Uterus (tissue), 2 donors: ENCODE results near the gene IL31.

Experiments used
- CTCF ChIP-seq, 4 experiments: fragments of 200-600 bp in 2 of 4; fragments of 450-650 bp in 2 of 4; sonication (generic) in 2 of 4; IDR thresholded peaks; one replicate each; pipeline ENCODE4 v1.5.1; 2016 to 2019; ENCODE audit warnings: antibody characterized with exemption in 4 of 4, mild to moderate bottlenecking in 2 of 4, moderate library complexity in 1 of 4
- POLR2A ChIP-seq, 2 donors: fragments of 450-650 bp; IDR thresholded peaks; one replicate each; pipeline ENCODE4 v1.6.1; 2016; ENCODE audit warnings: antibody characterized with exemption in 2 of 2, mild to moderate bottlenecking in 1 of 2, moderate library complexity in 1 of 2

DNA sequence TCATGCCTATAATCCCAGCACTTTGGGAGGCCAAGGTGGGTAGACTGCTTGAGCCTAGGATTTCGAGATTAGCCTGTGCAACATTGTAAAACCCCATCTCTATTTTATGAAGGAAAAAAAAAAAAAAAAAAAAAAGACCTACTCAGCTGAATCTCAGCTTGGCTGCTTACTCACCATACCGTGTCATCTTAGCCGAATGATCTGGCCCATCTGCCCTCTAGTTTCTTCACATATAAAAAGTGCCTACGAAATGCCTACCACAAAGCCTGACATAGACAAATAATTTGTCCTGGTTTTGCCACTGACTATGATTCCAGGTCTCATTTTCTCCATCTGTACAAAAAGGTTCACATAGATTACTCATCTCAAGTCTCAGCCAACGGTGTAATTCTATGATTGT is 41.8 kb upstream of the IL31 start:
- TF ChIP-seq POLR2A (IDR thresholded peaks at IDR 0.05), result no peak
- TF ChIP-seq CTCF (IDR thresholded peaks at IDR 0.05), result no peak
